ENCODE data around the gene PKP3. TPM values are rescaled to one million over a fixed set of nuclear protein-coding genes. Genes with fewer than 3 reads are reported as not detected.
A peak's percentile ranks its signal among the peaks of the same experiment; 100 is the strongest.
"Not testable (repeated sequence)": the region's sequence is repeated elsewhere in the genome, so short reads cannot be mapped to it uniquely, and the experiment has no call there.

The PKP3 gene
- total RNA-seq, 2 experiments from 2014 or later = not detected

- Mint-ChIP-seq H3K27ac (no peak overlapping the region), H3K27me3 (no peaks in the 10 kb centered on the region)
Measured at GRCh38 chr11:358129-358800, 35.7 kb upstream of the PKP3 start.

DNA sequence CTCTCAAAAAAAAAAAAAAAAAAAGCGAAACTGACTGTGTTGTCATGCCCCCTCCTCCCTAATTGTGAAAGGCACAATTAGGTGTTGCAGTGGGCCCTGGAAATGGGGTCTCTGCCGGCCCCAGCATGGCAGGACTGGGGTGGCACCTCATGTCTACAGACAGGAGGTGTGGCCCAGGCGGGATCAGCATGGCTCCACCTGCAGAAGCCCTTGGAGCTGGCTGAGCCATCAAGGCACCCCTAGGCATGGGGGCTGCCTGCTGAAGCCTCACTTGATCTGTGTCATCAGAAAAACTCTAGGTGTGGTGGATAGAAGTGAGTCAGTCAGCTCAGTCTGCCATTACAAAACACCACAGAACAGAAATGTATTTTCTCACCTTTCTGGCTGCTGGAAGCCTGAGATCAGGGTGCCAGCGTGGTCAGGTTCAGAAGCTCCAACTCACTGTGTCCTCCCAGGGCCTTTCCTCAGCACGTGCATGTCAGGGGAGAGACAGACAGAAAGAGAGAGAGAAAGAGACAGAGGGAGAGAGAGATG is 34.8 kb upstream of the PKP3 start:
- peak; percentile 33 for DNase-seq
- no peaks in the 10 kb centered on the region for H3K27me3 Mint-ChIP-seq
- H3K27ac Mint-ChIP-seq = no peak overlapping the region
- no peaks in the 10 kb centered on the region for H3K36me3 Mint-ChIP-seq
- peaks cover 3% of the 10 kb centered on the region for H3K9me3 Mint-ChIP-seq
- H3K4me3 Mint-ChIP-seq = no peak overlapping the region
- peaks cover 5% of the 10 kb centered on the region for H3K4me1 Mint-ChIP-seq

More at GRCh38 chr11:358129-358800, 35.7 kb upstream of the PKP3 start:
- Mint-ChIP-seq H3K36me3 (no peaks in the 10 kb centered on the region), H3K9me3 (peaks cover 3% of the 10 kb centered on the region), H3K4me3 (no peak overlapping the region), H3K4me1 (peaks cover 13% of the 10 kb centered on the region)
- DNase-seq = no peak

GRCh38 chr11:360326-361280 is 33.4 kb upstream of the PKP3 start:
- Mint-ChIP-seq H3K4me1 (no peaks in the 10 kb centered on the region), H3K36me3 (no peaks in the 10 kb centered on the region), H3K27me3 (peaks cover 5% of the 10 kb centered on the region), H3K27ac (no peak overlapping the region), H3K9me3 (peaks cover 3% of the 10 kb centered on the region), H3K4me3 (no peak overlapping the region)
- DNase-seq = no peak

GRCh38 chr11:362642-363442 is 31.2 kb upstream of the PKP3 start:
- no peak overlapping the region for H3K27ac Mint-ChIP-seq
- no peak overlapping the region for H3K4me3 Mint-ChIP-seq
- peaks cover 19% of the 10 kb centered on the region for H3K27me3 Mint-ChIP-seq
- no peaks in the 10 kb centered on the region for H3K4me1 Mint-ChIP-seq
- no peaks in the 10 kb centered on the region for H3K36me3 Mint-ChIP-seq
- DNase-seq = no peak
- H3K9me3 Mint-ChIP-seq = peaks cover 3% of the 10 kb centered on the region

DNA sequence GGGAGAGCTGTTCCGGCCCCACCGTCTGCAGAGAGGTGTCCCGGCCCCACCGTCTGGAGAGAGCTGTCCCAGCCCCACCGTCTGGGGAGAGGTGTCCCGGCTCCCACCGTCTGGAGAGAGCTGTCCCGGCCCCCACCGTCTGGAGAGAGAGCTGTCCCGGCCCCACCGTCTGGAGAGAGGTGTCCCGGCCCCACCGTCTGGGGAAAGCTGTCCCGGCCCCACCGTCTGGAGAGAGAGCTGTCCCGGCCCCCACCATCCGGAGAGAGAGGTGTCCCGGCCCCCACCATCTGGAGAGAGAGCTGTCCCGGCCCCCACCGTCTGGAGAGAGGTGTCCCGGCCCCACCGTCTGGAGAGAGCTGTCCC is 30.6 kb upstream of the PKP3 start:
- H3K36me3 Mint-ChIP-seq, H3K4me3 Mint-ChIP-seq, DNase-seq, H3K9me3 Mint-ChIP-seq, H3K4me1 Mint-ChIP-seq, H3K27ac Mint-ChIP-seq: not testable (repeated sequence)
- H3K27me3 Mint-ChIP-seq = peaks cover 24% of the 10 kb centered on the region

DNA sequence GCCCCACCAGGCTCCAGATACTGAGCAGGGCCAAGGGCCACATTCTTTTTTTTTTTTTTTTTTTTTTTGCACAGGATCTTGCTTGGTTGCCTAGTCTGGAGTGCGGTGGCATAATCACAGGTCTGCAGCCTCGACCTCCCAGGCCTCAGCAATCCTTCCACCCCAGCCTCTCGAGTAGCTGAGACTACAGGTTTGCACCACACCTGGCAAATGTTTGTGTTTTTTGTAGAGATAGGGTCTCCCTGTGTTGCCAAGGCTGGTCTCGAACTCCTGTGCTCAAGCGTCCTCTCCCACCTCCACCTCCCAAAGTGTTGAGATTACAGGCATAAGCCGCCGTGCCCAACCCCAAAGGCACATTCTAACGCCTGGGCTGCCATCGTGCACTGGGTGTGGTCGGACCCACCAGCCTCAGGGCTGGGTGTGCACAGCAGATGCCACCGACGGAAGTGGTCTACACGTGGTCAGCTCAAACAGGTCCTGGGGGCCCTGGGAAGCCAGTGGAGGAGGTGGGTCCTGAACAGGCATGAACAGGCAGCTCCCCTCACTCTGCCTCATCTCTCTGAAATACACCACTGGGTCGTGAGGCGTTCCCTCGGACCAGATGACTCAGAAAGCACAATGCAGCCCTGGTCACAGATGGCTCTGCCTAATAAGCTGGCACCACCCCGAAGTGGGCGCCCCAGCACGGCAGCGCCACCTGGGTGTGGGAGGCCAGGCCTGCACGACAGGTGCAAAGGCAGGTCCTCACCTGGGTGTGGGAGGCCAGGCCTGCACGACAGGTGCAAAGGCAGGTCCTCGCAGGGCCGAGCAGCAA is 29.9 kb upstream of the PKP3 start:
- peaks cover 3% of the 10 kb centered on the region for H3K9me3 Mint-ChIP-seq
- H3K4me1 Mint-ChIP-seq = peaks cover 2% of the 10 kb centered on the region
- no peak overlapping the region for H3K27ac Mint-ChIP-seq
- no peaks in the 10 kb centered on the region for H3K36me3 Mint-ChIP-seq
- no peak overlapping the region for H3K4me3 Mint-ChIP-seq
- H3K27me3 Mint-ChIP-seq = peaks cover 28% of the 10 kb centered on the region
- DNase-seq = peak; percentile 60

DNA sequence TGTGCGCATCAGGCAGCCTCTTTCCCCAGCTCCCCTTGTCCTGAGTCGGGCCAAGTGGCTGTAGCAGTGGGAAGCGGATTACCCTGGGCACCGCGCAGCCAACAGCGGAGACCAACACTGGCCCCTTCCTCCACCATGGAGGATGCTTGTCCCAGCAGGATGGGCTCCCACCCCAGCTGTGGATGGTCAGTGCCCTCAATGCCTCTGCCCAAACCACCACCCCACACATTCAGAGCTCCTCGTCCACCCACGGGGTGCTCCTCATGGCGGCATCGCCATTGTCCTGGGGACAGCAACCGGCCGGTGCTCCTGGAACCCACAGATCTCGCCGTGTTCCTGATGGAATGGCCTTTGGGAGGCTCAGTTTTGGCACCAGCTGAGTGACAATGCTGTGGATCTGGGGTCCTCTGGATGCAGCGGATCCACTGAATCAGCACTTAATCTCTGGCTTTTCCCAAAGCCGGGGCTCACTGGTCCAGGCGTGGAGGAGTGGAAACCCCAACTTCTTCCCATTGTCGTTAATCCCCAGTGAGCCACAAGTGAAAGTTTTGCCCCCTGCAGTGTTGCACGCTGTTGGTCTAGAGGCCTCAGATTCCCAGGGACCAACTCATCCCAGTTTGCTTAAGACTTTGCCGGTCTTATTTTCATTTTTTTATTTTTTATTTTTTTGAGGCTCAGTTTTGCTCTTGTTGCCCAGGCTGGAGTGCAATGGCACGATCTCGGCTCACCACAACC is 28.9 kb upstream of the PKP3 start:
- Mint-ChIP-seq H3K27ac (no peak overlapping the region), H3K36me3 (no peaks in the 10 kb centered on the region), H3K4me3 (no peak overlapping the region), H3K4me1 (peaks cover 2% of the 10 kb centered on the region), H3K9me3 (peaks cover 3% of the 10 kb centered on the region), H3K27me3 (peaks cover 33% of the 10 kb centered on the region)
- DNase-seq = no peak

DNA sequence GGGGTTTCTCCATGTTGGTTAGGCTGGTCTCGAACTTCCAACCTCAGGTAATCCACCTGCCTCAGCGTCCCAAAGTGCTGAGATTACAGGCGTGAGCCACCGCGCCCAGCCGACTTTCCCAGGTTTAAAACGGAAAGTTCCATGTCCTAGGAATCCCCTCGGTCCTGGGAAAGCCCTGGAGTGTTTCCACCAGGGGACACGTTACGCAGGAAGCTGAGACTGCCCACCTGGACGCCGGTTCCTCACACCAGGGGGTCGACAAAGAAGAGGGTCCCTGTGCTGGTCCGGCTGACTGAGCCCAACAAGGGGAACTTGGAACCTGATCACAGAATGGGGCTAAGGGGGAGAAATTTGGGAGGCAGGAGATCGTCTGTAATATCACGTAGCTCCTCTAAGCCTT is 28.2 kb upstream of the PKP3 start:
- peaks cover 2% of the 10 kb centered on the region for H3K4me1 Mint-ChIP-seq
- no peak for DNase-seq
- H3K36me3 Mint-ChIP-seq = no peaks in the 10 kb centered on the region
- no peak overlapping the region for H3K27ac Mint-ChIP-seq
- no peak overlapping the region for H3K4me3 Mint-ChIP-seq
- peaks cover 3% of the 10 kb centered on the region for H3K9me3 Mint-ChIP-seq
- peaks cover 40% of the 10 kb centered on the region for H3K27me3 Mint-ChIP-seq

DNA sequence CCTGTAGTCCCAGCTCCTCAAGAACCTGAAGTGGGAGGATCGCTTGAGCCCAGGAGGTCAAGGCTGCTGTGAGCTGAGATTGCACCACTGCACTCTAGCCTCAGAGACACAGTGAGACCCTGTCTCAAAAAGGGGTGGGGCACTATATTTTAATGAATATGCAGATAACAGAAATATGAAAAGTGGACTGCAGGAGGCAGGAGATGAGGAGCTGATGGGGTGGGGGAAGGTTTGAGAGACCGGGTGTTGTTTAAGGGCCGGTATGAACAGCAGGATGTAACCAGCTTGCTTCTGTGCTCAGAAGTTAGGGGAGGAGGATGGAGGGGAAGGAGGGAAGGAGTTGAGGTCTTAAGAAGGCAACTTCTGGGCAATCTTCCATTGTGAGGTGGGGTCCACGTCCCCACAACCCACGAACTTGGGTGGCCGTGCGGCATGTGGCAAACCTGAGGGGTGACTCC is 26.0 kb upstream of the PKP3 start:
- no peak for DNase-seq
- Mint-ChIP-seq H3K4me3 (peak overlapping the region; percentile 36), H3K4me1 (peaks cover 2% of the 10 kb centered on the region), H3K36me3 (no peaks in the 10 kb centered on the region), H3K9me3 (no peaks in the 10 kb centered on the region), H3K27me3 (peaks cover 40% of the 10 kb centered on the region), H3K27ac (no peak overlapping the region)

DNA sequence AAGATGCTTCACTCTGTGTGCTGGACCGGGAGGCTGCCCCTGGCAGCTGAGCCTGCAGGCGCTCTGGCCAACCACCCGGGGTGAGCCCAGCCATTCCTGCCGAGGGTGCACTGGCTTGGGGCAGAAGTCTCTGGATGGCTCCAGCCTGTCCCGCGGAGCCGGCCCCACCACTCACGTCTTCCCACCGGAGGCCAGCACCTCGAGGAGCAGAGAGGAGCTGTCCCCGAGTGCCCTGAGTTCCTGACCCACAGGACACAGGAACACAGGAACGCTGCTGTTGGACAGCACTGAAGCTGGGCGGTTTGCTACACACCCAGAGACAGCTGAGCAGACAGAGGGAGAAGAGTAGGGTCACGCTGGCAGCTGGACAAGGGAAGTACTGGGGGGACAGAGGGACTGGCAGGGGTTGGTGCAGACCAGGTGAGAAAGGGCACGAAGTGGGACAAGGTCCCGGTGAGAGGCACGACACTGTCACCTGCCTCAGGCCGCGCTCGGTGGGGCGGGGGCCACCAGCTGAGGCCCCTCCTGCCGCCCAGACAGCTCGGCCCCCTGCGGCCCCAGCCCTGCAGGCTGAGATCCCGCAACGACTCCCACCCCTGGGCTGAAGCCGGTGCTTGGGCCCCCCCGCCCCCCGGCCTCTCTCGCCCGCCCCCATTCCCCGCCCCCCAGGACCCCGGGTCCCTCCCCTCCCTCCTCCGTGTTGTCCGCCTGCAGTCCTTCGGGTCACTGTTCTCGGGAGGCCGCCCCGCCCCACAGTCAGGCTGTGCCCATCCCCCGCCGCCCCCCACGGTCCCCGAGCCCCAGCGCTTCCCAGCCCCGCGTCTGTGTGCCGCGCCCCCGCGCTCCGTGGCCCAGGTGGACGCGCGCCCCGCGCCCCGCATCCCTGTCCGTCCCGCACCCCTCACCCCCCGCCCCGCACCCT is 25.3 kb upstream of the PKP3 start:
- H3K4me3 Mint-ChIP-seq = peak overlapping the region; percentile 73
- no peaks in the 10 kb centered on the region for H3K9me3 Mint-ChIP-seq
- peaks cover 40% of the 10 kb centered on the region for H3K27me3 Mint-ChIP-seq
- peaks cover 2% of the 10 kb centered on the region for H3K4me1 Mint-ChIP-seq
- no peaks in the 10 kb centered on the region for H3K36me3 Mint-ChIP-seq
- no peak for DNase-seq
- no peak overlapping the region for H3K27ac Mint-ChIP-seq

GRCh38 chr11:369336-370018 is 24.5 kb upstream of the PKP3 start, which contains the start of gene B4GALNT4:
B4GALNT4 (plus strand) TSS chr11:369499; CDS start chr11:369804, 305 bp downstream.
- H3K27ac Mint-ChIP-seq = no peak within 1 kb of the TSS
- no peaks in the 10 kb centered on the region for H3K36me3 Mint-ChIP-seq
- DNase-seq = no peak
- peaks cover 5% of the 10 kb centered on the region for H3K4me1 Mint-ChIP-seq
- H3K27me3 Mint-ChIP-seq = peaks cover 40% of the 10 kb centered on the region
- peaks cover 4% of the 10 kb centered on the region for H3K9me3 Mint-ChIP-seq
- peak within 1 kb of the TSS; percentile 73 for H3K4me3 Mint-ChIP-seq
